ENCODE measurements around the gene GNA12.

DNA sequence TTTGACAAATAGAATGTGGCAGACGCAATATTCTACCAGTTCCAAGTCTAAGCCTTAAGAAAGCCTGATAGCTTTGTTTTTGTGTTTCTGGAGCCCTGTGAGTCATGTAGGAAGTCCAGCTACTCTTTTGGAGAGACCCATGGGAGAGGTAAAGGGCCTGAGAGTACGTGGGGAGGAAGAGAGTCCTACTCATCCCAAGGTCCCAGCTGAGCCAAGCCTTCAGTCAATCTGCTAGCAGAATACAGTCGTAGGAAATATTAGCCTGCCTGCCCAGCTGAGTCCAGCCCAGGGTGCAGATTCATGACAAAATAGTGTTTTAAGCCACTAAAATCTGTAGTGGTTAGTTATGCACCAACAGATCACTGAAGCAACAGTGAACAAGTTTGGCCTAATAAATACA, 9.0 kb upstream of the GNA12 start:
- no peak for TF ChIP-seq BHLHE40 (IDR thresholded peaks at IDR 0.05; ENCODE audit: borderline replicate concordance in 1 of 2, low read depth in 2 of 2, low read length in 1 of 2)
- TF ChIP-seq, protein P1, sequence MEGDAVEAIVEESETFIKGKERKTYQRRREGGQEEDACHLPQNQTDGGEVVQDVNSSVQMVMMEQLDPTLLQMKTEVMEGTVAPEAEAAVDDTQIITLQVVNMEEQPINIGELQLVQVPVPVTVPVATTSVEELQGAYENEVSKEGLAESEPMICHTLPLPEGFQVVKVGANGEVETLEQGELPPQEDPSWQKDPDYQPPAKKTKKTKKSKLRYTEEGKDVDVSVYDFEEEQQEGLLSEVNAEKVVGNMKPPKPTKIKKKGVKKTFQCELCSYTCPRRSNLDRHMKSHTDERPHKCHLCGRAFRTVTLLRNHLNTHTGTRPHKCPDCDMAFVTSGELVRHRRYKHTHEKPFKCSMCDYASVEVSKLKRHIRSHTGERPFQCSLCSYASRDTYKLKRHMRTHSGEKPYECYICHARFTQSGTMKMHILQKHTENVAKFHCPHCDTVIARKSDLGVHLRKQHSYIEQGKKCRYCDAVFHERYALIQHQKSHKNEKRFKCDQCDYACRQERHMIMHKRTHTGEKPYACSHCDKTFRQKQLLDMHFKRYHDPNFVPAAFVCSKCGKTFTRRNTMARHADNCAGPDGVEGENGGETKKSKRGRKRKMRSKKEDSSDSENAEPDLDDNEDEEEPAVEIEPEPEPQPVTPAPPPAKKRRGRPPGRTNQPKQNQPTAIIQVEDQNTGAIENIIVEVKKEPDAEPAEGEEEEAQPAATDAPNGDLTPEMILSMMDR (IDR thresholded peaks at IDR 0.05 in 2 of 3, conservative IDR thresholded peaks at IDR 0.05 in 1 of 3; ENCODE audit: control insufficient read depth in 2 of 3, extremely low read depth in 1 of 3, insufficient read depth in 1 of 3, low read depth in 3 of 3, low read length in 3 of 3) = no peak
- TF ChIP-seq RFX5 (IDR thresholded peaks at IDR 0.05; ENCODE audit: low read depth, low read length) = no peak
- TF ChIP-seq CHD2 (IDR thresholded peaks at IDR 0.05; ENCODE audit: borderline replicate concordance, low read depth, low read length) = no peak
- no peak for TF ChIP-seq ZNF384 (IDR thresholded peaks at IDR 0.05; ENCODE audit: borderline replicate concordance, low read depth, low read length)
- TF ChIP-seq BRCA1 (IDR thresholded peaks at IDR 0.05; ENCODE audit: low read depth, low read length) = no peak
- no peak for TF ChIP-seq POLR2A (IDR thresholded peaks at IDR 0.05; ENCODE audit: low read depth, low read length)
